ENCODE measurements around the gene IQCF6. TPM values are rescaled to one million over a fixed set of nuclear protein-coding genes. Genes with fewer than 3 reads are reported as not detected.
"Not testable (repeated sequence)": the region's sequence is repeated elsewhere in the genome, so short reads cannot be mapped to it uniquely, and the experiment has no call there.

The IQCF6 gene
- total RNA-seq, 2 experiments from 2014 or later = not detected

DNA sequence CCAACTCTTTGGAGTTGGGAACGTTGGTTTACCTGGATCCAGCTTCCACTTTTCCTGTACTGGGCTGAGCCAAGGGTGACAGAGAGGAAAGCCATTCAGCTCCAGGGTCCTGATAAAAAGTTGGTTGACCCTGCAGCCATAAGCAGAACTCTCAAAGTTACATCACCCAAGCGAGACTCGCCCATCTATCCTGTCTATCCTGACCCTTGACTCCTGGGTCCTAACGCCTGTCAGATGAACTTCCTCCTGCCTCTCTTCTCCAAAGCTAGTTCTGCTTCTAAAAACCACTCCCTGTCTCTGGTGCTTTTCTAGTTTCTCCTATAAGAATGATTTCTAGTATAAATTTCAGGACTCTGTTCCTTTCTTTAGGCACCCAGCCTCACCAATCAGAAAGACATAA lies 36.1 kb downstream of the IQCF6 start:
- H3K4me1 ChIP-seq (ENCODE audit: insufficient read depth, low read length, poor library complexity, severe bottlenecking); POLR2A ChIA-PET; CTCF ChIA-PET (ENCODE audit: unreplicated experiment); H4K20me1 ChIP-seq (ENCODE audit: insufficient read depth, low read length); H3K27ac ChIP-seq (ENCODE audit: low read depth, low read length, poor library complexity, severe bottlenecking); BruUV-seq (replicated peaks); H3K79me2 ChIP-seq (ENCODE audit: insufficient read depth, low read depth, low read length); H3K9me3 ChIP-seq (ENCODE audit: low read length); H3K9me2 ChIP-seq (ENCODE audit: insufficient read depth, low read length); H3K36me3 ChIP-seq (ENCODE audit: insufficient read depth, low read length); intact Hi-C loops (cut with micrococcal nuclease; ENCODE audit: unreplicated experiment): not testable (repeated sequence)
- peak overlapping the region; percentile 13 for H3K4me3 ChIP-seq (ENCODE audit: low read depth, low read length, poor library complexity, severe bottlenecking)
- H3K4me2 ChIP-seq (ENCODE audit: low read length) = peak overlapping the region; percentile 34
- H2AFZ ChIP-seq (ENCODE audit: low read length) = peak overlapping the region; percentile 85
- DNase-seq (ENCODE audit: low spot score) = peak; percentile 49
- TF ChIP-seq, protein P1, sequence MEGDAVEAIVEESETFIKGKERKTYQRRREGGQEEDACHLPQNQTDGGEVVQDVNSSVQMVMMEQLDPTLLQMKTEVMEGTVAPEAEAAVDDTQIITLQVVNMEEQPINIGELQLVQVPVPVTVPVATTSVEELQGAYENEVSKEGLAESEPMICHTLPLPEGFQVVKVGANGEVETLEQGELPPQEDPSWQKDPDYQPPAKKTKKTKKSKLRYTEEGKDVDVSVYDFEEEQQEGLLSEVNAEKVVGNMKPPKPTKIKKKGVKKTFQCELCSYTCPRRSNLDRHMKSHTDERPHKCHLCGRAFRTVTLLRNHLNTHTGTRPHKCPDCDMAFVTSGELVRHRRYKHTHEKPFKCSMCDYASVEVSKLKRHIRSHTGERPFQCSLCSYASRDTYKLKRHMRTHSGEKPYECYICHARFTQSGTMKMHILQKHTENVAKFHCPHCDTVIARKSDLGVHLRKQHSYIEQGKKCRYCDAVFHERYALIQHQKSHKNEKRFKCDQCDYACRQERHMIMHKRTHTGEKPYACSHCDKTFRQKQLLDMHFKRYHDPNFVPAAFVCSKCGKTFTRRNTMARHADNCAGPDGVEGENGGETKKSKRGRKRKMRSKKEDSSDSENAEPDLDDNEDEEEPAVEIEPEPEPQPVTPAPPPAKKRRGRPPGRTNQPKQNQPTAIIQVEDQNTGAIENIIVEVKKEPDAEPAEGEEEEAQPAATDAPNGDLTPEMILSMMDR (conservative IDR thresholded peaks at IDR 0.05; ENCODE audit: low read length) = peak; percentile 56; the same call in 1 of the 2 replicates

DNA sequence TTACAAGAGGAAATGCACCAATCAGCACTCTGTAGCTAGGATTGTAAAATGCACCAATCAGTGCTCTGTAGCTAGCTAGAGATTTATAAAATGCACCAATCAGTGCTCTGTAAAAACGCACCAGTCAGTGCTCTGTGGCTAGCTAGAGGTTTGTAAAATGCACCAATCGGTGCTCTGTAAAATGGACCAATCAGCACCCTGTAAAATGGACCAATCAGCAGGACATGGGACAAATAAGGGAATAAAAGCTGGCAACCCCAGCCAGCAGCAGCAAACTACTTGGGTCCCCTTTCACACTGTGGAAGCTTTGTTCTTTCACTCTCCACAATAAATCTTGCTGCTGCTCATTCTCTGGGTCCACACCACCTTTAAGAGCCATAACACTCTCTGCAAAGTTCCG lies 36.7 kb downstream of the IQCF6 start:
- not testable (repeated sequence) for H3K4me2 ChIP-seq (ENCODE audit: low read length)

DNA sequence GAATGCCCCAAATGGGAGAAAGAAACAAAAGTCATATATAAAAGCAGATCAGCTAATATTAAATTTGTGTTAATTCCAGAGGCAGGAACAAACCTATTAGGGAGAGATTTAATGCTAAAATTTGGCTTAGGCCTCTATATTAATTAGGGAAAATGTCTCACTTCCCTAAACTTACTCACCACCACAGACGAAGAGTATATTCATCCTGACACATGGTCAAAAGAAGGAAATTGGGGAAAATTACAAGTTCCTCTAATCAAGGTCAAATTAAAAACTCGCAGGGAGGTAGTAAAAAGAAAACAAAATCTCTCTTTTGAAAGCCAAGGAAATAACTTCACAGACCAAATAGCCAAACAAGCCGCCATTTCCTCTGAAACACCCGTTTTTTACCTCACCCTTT lies 39.9 kb downstream of the IQCF6 start:
- TF ChIP-seq, protein P1 (conservative IDR thresholded peaks at IDR 0.05; ENCODE audit: low read length) = no peak
- TF ChIP-seq EZH2phosphoT487 (IDR thresholded peaks at IDR 0.05; ENCODE audit: borderline replicate concordance, low read depth, low read length) = no peak
- intact Hi-C loops (cut with micrococcal nuclease; ENCODE audit: unreplicated experiment) = no loop called here
- no TSS peak for BruUV-seq (replicated peaks)
- peaks cover 4% of the 10 kb centered on the region for H3K4me1 ChIP-seq (ENCODE audit: insufficient read depth, low read length, poor library complexity, severe bottlenecking)
- no peak overlapping the region for H3K4me3 ChIP-seq (ENCODE audit: low read depth, low read length, poor library complexity, severe bottlenecking)
- no peak overlapping the region for H2AFZ ChIP-seq (ENCODE audit: low read length)
- CTCF ChIA-PET (ENCODE audit: unreplicated experiment) = no interaction called here
- no peak for DNase-seq (ENCODE audit: low spot score)
- no peaks in the 10 kb centered on the region for H3K9me2 ChIP-seq (ENCODE audit: insufficient read depth, low read length)
- no peaks in the 10 kb centered on the region for H3K36me3 ChIP-seq (ENCODE audit: insufficient read depth, low read length)
- H3K4me2 ChIP-seq (ENCODE audit: low read length) = no peak overlapping the region
- H3K27ac ChIP-seq (ENCODE audit: low read depth, low read length, poor library complexity, severe bottlenecking) = no peak overlapping the region
- H4K20me1 ChIP-seq (ENCODE audit: insufficient read depth, low read length) = no peaks in the 10 kb centered on the region
- no peaks in the 10 kb centered on the region for H3K79me2 ChIP-seq (ENCODE audit: insufficient read depth, low read depth, low read length)
- H3K9me3 ChIP-seq (ENCODE audit: low read length) = no peaks in the 10 kb centered on the region
- POLR2A ChIA-PET = no interaction called here

More for the DNA sequence above, 36.7 kb downstream of the IQCF6 start:
- POLR2A ChIA-PET; H4K20me1 ChIP-seq (ENCODE audit: insufficient read depth, low read length); H3K27ac ChIP-seq (ENCODE audit: low read depth, low read length, poor library complexity, severe bottlenecking); BruUV-seq (replicated peaks); H3K79me2 ChIP-seq (ENCODE audit: insufficient read depth, low read depth, low read length); DNase-seq (ENCODE audit: low spot score); H3K4me3 ChIP-seq (ENCODE audit: low read depth, low read length, poor library complexity, severe bottlenecking); H3K9me3 ChIP-seq (ENCODE audit: low read length); H3K9me2 ChIP-seq (ENCODE audit: insufficient read depth, low read length); H3K36me3 ChIP-seq (ENCODE audit: insufficient read depth, low read length); H3K4me1 ChIP-seq (ENCODE audit: insufficient read depth, low read length, poor library complexity, severe bottlenecking); CTCF ChIA-PET (ENCODE audit: unreplicated experiment); intact Hi-C loops (cut with micrococcal nuclease; ENCODE audit: unreplicated experiment): not testable (repeated sequence)
- H2AFZ ChIP-seq (ENCODE audit: low read length) = peak overlapping the region; percentile 85; the same call in 1 of the 2 replicates
